Osteocyte (in vitro differentiated cells): ENCODE measurements around the gene RHOT2. TPM values are rescaled to one million over a fixed set of nuclear protein-coding genes. Genes with fewer than 3 reads are reported as not detected.

ENCODE experiments used
- DNase-seq: peaks from one replicate; pipeline ENCODE4 v3.0.0; 2021; ENCODE audit warnings: mixed read lengths; ENCODE audit not compliant: unreplicated experiment; ENCODE audit errors: extremely low spot score
- H3K27ac Mint-ChIP-seq: one replicate; pipeline ENCODE4 v1.8.0; 2021; ENCODE audit warnings: mild to moderate bottlenecking, mixed read lengths; ENCODE audit not compliant: unreplicated experiment
- H3K27me3 Mint-ChIP-seq: one replicate; pipeline ENCODE4 v1.8.0; 2021; ENCODE audit warnings: mixed read lengths; ENCODE audit not compliant: unreplicated experiment
- H3K36me3 Mint-ChIP-seq: one replicate; pipeline ENCODE4 v1.8.0; 2021; ENCODE audit warnings: mixed read lengths; ENCODE audit not compliant: unreplicated experiment
- H3K4me1 Mint-ChIP-seq: one replicate; pipeline ENCODE4 v1.8.0; 2021; ENCODE audit warnings: mixed read lengths; ENCODE audit not compliant: unreplicated experiment
- H3K4me3 Mint-ChIP-seq: one replicate; pipeline ENCODE4 v1.8.0; 2021; ENCODE audit warnings: mild to moderate bottlenecking, moderate library complexity, mixed read lengths; ENCODE audit not compliant: unreplicated experiment
- H3K9me3 Mint-ChIP-seq: one replicate; pipeline ENCODE4 v1.8.0; 2021; ENCODE audit warnings: mixed read lengths; ENCODE audit not compliant: unreplicated experiment
- CTCF ChIP-seq: fragments of 200-600 bp; sonication (generic); IDR thresholded peaks from 2 replicates; pipeline ENCODE4 v1.5.0; 2021; ENCODE audit warnings: antibody characterized with exemption, mild to moderate bottlenecking, moderate library complexity
- total RNA-seq: library from RNA; stranded (reverse); gene quantifications from 2 replicates; pipeline ENCODE4 v1.2.1, GENCODE V29; 2021

Gene RHOT2
- total RNA-seq, 1 donor from 2014 or later: 126 TPM

- Mint-ChIP-seq H3K4me3 (no peak overlapping the region), H3K4me1 (peaks cover 9% of the 10 kb centered on the region), H3K9me3 (no peaks in the 10 kb centered on the region), H3K27ac (no peak overlapping the region), H3K36me3 (peaks cover 5% of the 10 kb centered on the region), H3K27me3 (no peaks in the 10 kb centered on the region)
- no peak for TF ChIP-seq CTCF
- no peak for DNase-seq
Measured at GRCh38 chr16:674214-674881, 6.4 kb downstream of the RHOT2 start.

- H3K27me3 Mint-ChIP-seq: no peaks in the 10 kb centered on the region
- no peaks in the 10 kb centered on the region for H3K9me3 Mint-ChIP-seq
- TF ChIP-seq CTCF: no peak
- no peak for DNase-seq
- no peak within 1 kb of the TSS for H3K4me3 Mint-ChIP-seq
- H3K27ac Mint-ChIP-seq: no peak within 1 kb of the TSS
- H3K4me1 Mint-ChIP-seq: peaks cover 10% of the 10 kb centered on the region
- H3K36me3 Mint-ChIP-seq: peaks cover 2% of the 10 kb centered on the region
Measured at GRCh38 chr16:674968-675883, 7.3 kb downstream of the RHOT2 start, which contains the start of gene RHBDL1. RHBDL1 (plus strand) TSS chr16:675671; CDS start chr16:675791, 120 bp downstream.

- peaks cover 12% of the 10 kb centered on the region for H3K4me1 Mint-ChIP-seq
- H3K36me3 Mint-ChIP-seq: peaks cover 3% of the 10 kb centered on the region
- no peak overlapping the region for H3K27ac Mint-ChIP-seq
- no peak for TF ChIP-seq CTCF
- no peak for DNase-seq
- no peaks in the 10 kb centered on the region for H3K27me3 Mint-ChIP-seq
- H3K4me3 Mint-ChIP-seq: no peak overlapping the region
- no peaks in the 10 kb centered on the region for H3K9me3 Mint-ChIP-seq
Measured at GRCh38 chr16:675884-676564, 8.1 kb downstream of the RHOT2 start.

GRCh38 chr16:676565-676902 lies 8.6 kb downstream of the RHOT2 start:
- Mint-ChIP-seq H3K27ac (no peak overlapping the region), H3K36me3 (peaks cover 7% of the 10 kb centered on the region), H3K4me3 (no peak overlapping the region), H3K9me3 (no peaks in the 10 kb centered on the region), H3K4me1 (peaks cover 17% of the 10 kb centered on the region), H3K27me3 (no peaks in the 10 kb centered on the region)
- no peak for TF ChIP-seq CTCF
- no peak for DNase-seq
